ENCODE data around the gene AOAH. TPM values are rescaled to one million over a fixed set of nuclear protein-coding genes. Genes with fewer than 3 reads are reported as not detected.

Gene AOAH
- total and polyA plus RNA-seq, 9 of the 15 experiments (the other 6 are each of a cell fraction or from before 2014, with no cell fraction given) = not detected

- in situ Hi-C loops (cut with MboI) = no loop called here
- no peak for FAIRE-seq
- no peak overlapping the region for H2AFZ ChIP-seq (ENCODE audit: low read depth, low read length)
- no peak overlapping the region for H3K27ac ChIP-seq (ENCODE audit: extremely low read depth, low read depth, low read length)
- H3K79me2 ChIP-seq (ENCODE audit: control insufficient read depth, insufficient read depth, low read length) = no peaks in the 10 kb centered on the region
- intact Hi-C loops (cut with micrococcal nuclease) = no loop called here
- H3K4me1 ChIP-seq (replicated peaks in 1 of 2; ENCODE audit: control insufficient read depth in 2 of 2, insufficient read depth in 2 of 2, low read length in 2 of 2) = no peaks in the 10 kb centered on the region
- H3K4me2 ChIP-seq (ENCODE audit: insufficient read depth, low read length) = no peak overlapping the region
- H3K27me3 ChIP-seq (ENCODE audit: control insufficient read depth in 2 of 2, insufficient read depth in 2 of 2, low read length in 2 of 2) = peaks cover 16 to 24% of the 10 kb centered on the region in 2 experiments; a peak in 4 of 5 replicates
- no peaks in the 10 kb centered on the region for H3K36me3 ChIP-seq (ENCODE audit: control insufficient read depth, insufficient read depth, low read length)
- no peak overlapping the region for H3K9ac ChIP-seq (ENCODE audit: insufficient read depth in 1 of 2, low read depth in 2 of 2, low read length in 2 of 2)
- no peaks in the 10 kb centered on the region for H3K9me1 ChIP-seq (ENCODE audit: control insufficient read depth, insufficient read depth, low read length)
- CTCF ChIA-PET (ENCODE audit: low intra/inter-chr PET ratio) = no interaction called here
- no peaks in the 10 kb centered on the region; the same call in 1 of the 2 replicates for H3K9me3 ChIP-seq (replicated peaks; ENCODE audit: control insufficient read depth, insufficient read depth, low read depth, low read length)
- whole genome bisulfite sequencing (ENCODE audit: insufficient coverage, low coverage, missing lambda C conversion rate) = 7% methylated on average over 8 of the region's 8 CpGs
- DNase-seq (ENCODE audit: extremely low read depth in 1 of 4, low spot score in 3 of 4) = no peak
- no peak for ATAC-seq
- TF ChIP-seq TSC22D4 (tag; IDR thresholded peaks at IDR 0.05) (no peak), SMAD4 (CRISPR knock-in tag; conservative IDR thresholded peaks at IDR 0.05) (no peak), NFIC (IDR thresholded peaks at IDR 0.05) (no peak)
- TF ChIP-seq, protein P1, sequence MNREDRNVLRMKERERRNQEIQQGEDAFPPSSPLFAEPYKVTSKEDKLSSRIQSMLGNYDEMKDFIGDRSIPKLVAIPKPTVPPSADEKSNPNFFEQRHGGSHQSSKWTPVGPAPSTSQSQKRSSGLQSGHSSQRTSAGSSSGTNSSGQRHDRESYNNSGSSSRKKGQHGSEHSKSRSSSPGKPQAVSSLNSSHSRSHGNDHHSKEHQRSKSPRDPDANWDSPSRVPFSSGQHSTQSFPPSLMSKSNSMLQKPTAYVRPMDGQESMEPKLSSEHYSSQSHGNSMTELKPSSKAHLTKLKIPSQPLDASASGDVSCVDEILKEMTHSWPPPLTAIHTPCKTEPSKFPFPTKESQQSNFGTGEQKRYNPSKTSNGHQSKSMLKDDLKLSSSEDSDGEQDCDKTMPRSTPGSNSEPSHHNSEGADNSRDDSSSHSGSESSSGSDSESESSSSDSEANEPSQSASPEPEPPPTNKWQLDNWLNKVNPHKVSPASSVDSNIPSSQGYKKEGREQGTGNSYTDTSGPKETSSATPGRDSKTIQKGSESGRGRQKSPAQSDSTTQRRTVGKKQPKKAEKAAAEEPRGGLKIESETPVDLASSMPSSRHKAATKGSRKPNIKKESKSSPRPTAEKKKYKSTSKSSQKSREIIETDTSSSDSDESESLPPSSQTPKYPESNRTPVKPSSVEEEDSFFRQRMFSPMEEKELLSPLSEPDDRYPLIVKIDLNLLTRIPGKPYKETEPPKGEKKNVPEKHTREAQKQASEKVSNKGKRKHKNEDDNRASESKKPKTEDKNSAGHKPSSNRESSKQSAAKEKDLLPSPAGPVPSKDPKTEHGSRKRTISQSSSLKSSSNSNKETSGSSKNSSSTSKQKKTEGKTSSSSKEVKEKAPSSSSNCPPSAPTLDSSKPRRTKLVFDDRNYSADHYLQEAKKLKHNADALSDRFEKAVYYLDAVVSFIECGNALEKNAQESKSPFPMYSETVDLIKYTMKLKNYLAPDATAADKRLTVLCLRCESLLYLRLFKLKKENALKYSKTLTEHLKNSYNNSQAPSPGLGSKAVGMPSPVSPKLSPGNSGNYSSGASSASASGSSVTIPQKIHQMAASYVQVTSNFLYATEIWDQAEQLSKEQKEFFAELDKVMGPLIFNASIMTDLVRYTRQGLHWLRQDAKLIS (CRISPR knock-in tag; IDR thresholded peaks at IDR 0.05) = no peak
- no peak overlapping the region for H3K4me3 ChIP-seq
- no TSS peak for BruUV-seq (replicated peaks)
- POLR2A ChIA-PET = interaction anchor here (0.9 to 2.2 kb wide), 4 partner anchors 9 to 20 kb away, joined by 3 to 6 read pairs (median 4); no protein-coding TSS in a partner anchor
- H4K20me1 ChIP-seq (replicated peaks; ENCODE audit: control insufficient read depth, insufficient read depth, low read length) = no peaks in the 10 kb centered on the region
Observed at GRCh38 chr7:36658335-36659171, 65.7 kb downstream of the AOAH start.
